HCT116 (cell line): Measurements from ENCODE around the gene GLCE.

Source experiments
- CEBPB ChIP-seq: IDR thresholded peaks from 2 replicates; pipeline ENCODE4 v1.6.1; 2012; ENCODE audit warnings: low read depth
- CTCF ChIP-seq, 3 experiments: fragments of 200-600 bp in 1 of 3; sonication (generic) in 1 of 3; IDR thresholded peaks in 2 of 3; conservative IDR thresholded peaks in 1 of 3; 2 replicates each; pipeline ENCODE4 v1.5.1; 2012 to 2017; ENCODE audit warnings: low read depth in 2 of 3, low read length in 2 of 3, antibody characterized with exemption in 1 of 3, borderline replicate concordance in 1 of 3, control low read depth in 1 of 3, mild to moderate bottlenecking in 1 of 3, mixed read lengths in 1 of 3, mixed run types in 1 of 3, moderate library complexity in 1 of 3; ENCODE audit not compliant: insufficient read depth in 1 of 3
- EGR1 ChIP-seq: IDR thresholded peaks from 2 replicates; pipeline ENCODE4 v1.6.1; 2012; ENCODE audit warnings: low read depth
- EZH2 ChIP-seq: fragments of 200-600 bp; sonication (generic); IDR thresholded peaks from 2 replicates; pipeline ENCODE4 v1.6.1; 2017; ENCODE audit warnings: antibody characterized with exemption, mixed run types
- EZH2phosphoT487 ChIP-seq: fragments of 200-600 bp; IDR thresholded peaks from 2 replicates; pipeline ENCODE4 v1.6.1; 2018; ENCODE audit warnings: antibody characterized with exemption, borderline replicate concordance
- JUND ChIP-seq: IDR thresholded peaks from 2 replicates; pipeline ENCODE4 v1.6.1; 2012
- MAX ChIP-seq: IDR thresholded peaks from 2 replicates; pipeline ENCODE4 v1.6.1; 2012
- POLR2A ChIP-seq: IDR thresholded peaks from 2 replicates; pipeline ENCODE4 v1.7.0; 2011; ENCODE audit warnings: borderline replicate concordance; ENCODE audit not compliant: insufficient read depth, insufficient read length; ENCODE audit errors: extremely low read depth
- RAD21 ChIP-seq: IDR thresholded peaks from 2 replicates; pipeline ENCODE4 v1.6.1; 2012; ENCODE audit warnings: low read depth, mild to moderate bottlenecking
- SIN3A ChIP-seq: IDR thresholded peaks from 2 replicates; pipeline ENCODE4 v1.6.1; 2012; ENCODE audit warnings: low read depth
- SP1 ChIP-seq: IDR thresholded peaks from 2 replicates; pipeline ENCODE4 v1.6.1; 2012; ENCODE audit warnings: low read depth
- YY1 ChIP-seq: IDR thresholded peaks from 2 replicates; pipeline ENCODE4 v1.6.1; 2011; ENCODE audit warnings: low read length, low read depth, moderate library complexity, mild to moderate bottlenecking; ENCODE audit not compliant: insufficient replicate concordance; ENCODE audit errors: extremely low read depth
- ZNF274 ChIP-seq: fragments of 200-500 bp; sonication (Bioruptor generic); IDR thresholded peaks from 2 replicates; pipeline ENCODE4 v1.6.1; 2014; ENCODE audit warnings: mild to moderate bottlenecking, low read depth, low read length, inconsistent platforms
- TF ChIP-seq, protein P1 (sequence below): IDR thresholded peaks from 2 replicates; pipeline ENCODE4 v1.6.1; 2012

- TF ChIP-seq MAX: no peak
- no peak for TF ChIP-seq CTCF (IDR thresholded peaks at IDR 0.05 in 2 of 3, conservative IDR thresholded peaks at IDR 0.05 in 1 of 3; ENCODE audit: borderline replicate concordance in 1 of 3, insufficient read depth in 1 of 3, low read depth in 2 of 3, low read length in 2 of 3)
- no peak for TF ChIP-seq EZH2phosphoT487
- TF ChIP-seq CEBPB: no peak
- TF ChIP-seq EZH2: no peak
- no peak for TF ChIP-seq SIN3A
- TF ChIP-seq RAD21: no peak
- TF ChIP-seq SP1: no peak
- no peak for TF ChIP-seq POLR2A
- no peak for TF ChIP-seq EGR1
- no peak for TF ChIP-seq YY1
- TF ChIP-seq ZNF274: no peak
- no peak for TF ChIP-seq JUND
- TF ChIP-seq, protein P1, sequence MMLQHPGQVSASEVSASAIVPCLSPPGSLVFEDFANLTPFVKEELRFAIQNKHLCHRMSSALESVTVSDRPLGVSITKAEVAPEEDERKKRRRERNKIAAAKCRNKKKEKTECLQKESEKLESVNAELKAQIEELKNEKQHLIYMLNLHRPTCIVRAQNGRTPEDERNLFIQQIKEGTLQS: no peak
Measured at GRCh38 chr15:69194854-69195253, 34.4 kb downstream of the GLCE start.
